Measurements from ENCODE around the gene C16orf89. TPM values are rescaled to one million over a fixed set of nuclear protein-coding genes. Genes with fewer than 3 reads are reported as not detected.
"Not testable (repeated sequence)": the region's sequence is repeated elsewhere in the genome, so short reads cannot be mapped to it uniquely, and the experiment has no call there.

The C16orf89 gene
- total and polyA plus RNA-seq, 5 donors: 3.2 to 10.9 (median 9.2) TPM

GRCh38 chr16:5096437-5097060, 30.8 kb upstream of the C16orf89 start:
- intact Hi-C loops (cut with DNase I); H3K27ac ChIP-seq (ENCODE audit: low read length); H3K4me3 ChIP-seq (ENCODE audit: low read length); H3K27me3 ChIP-seq (ENCODE audit: control insufficient read depth, insufficient read depth); H3K4me1 ChIP-seq (ENCODE audit: control insufficient read depth, insufficient read depth, low read length); ATAC-seq; H3K9me3 ChIP-seq (ENCODE audit: control insufficient read depth, low read length): not testable (repeated sequence)
- 30% methylated on average over 7 of the region's 7 CpGs for WGBS
- peak in 1 of 3 donors; percentile 49 for DNase-seq

- H3K4me3 ChIP-seq (ENCODE audit: low read length); ATAC-seq; H3K27me3 ChIP-seq (ENCODE audit: control insufficient read depth, insufficient read depth); H3K4me1 ChIP-seq (ENCODE audit: control insufficient read depth, insufficient read depth, low read length); H3K27ac ChIP-seq (ENCODE audit: low read length); intact Hi-C loops (cut with DNase I); H3K9me3 ChIP-seq (ENCODE audit: control insufficient read depth, low read length): not testable (repeated sequence)
- peak in 1 of 3 donors; percentile 35 for DNase-seq
- WGBS: 56% methylated on average over 11 of the region's 11 CpGs
Observed at GRCh38 chr16:5095145-5095830, 29.5 kb upstream of the C16orf89 start.

- H3K27me3 ChIP-seq (ENCODE audit: control insufficient read depth, insufficient read depth); intact Hi-C loops (cut with DNase I); H3K9me3 ChIP-seq (ENCODE audit: control insufficient read depth, low read length); H3K4me1 ChIP-seq (ENCODE audit: control insufficient read depth, insufficient read depth, low read length); ATAC-seq; H3K27ac ChIP-seq (ENCODE audit: low read length); H3K4me3 ChIP-seq (ENCODE audit: low read length): not testable (repeated sequence)
- 69% methylated on average over 11 of the region's 11 CpGs for WGBS
- peak in 1 of 3 donors; percentile 28 for DNase-seq
Observed at GRCh38 chr16:5093746-5094145, 28.0 kb upstream of the C16orf89 start.

- H3K4me3 ChIP-seq (ENCODE audit: low read length); H3K27ac ChIP-seq (ENCODE audit: low read length); H3K27me3 ChIP-seq (ENCODE audit: control insufficient read depth, insufficient read depth); H3K9me3 ChIP-seq (ENCODE audit: control insufficient read depth, low read length); ATAC-seq; intact Hi-C loops (cut with DNase I); H3K4me1 ChIP-seq (ENCODE audit: control insufficient read depth, insufficient read depth, low read length): not testable (repeated sequence)
- peak in 1 of 3 donors; percentile 35 for DNase-seq
- 87% methylated on average over 9 of the region's 9 CpGs for WGBS
Observed at GRCh38 chr16:5093081-5093480, 27.3 kb upstream of the C16orf89 start.

- H3K27ac ChIP-seq (ENCODE audit: low read length); H3K4me3 ChIP-seq (ENCODE audit: low read length); H3K4me1 ChIP-seq (ENCODE audit: control insufficient read depth, insufficient read depth, low read length); H3K27me3 ChIP-seq (ENCODE audit: control insufficient read depth, insufficient read depth); ATAC-seq; intact Hi-C loops (cut with DNase I); H3K9me3 ChIP-seq (ENCODE audit: control insufficient read depth, low read length): not testable (repeated sequence)
- DNase-seq: peak in 1 of 3 donors; percentile 32
- WGBS: 86% methylated on average over 9 of the region's 9 CpGs
Observed at GRCh38 chr16:5090592-5090991, 24.8 kb upstream of the C16orf89 start.

GRCh38 chr16:5089911-5090555, 24.3 kb upstream of the C16orf89 start:
- H3K27me3 ChIP-seq (ENCODE audit: control insufficient read depth, insufficient read depth); intact Hi-C loops (cut with DNase I); H3K27ac ChIP-seq (ENCODE audit: low read length); H3K9me3 ChIP-seq (ENCODE audit: control insufficient read depth, low read length); H3K4me3 ChIP-seq (ENCODE audit: low read length); H3K4me1 ChIP-seq (ENCODE audit: control insufficient read depth, insufficient read depth, low read length); ATAC-seq: not testable (repeated sequence)
- WGBS: 86% methylated on average over 26 of the region's 26 CpGs
- DNase-seq: peak in 2 of 3 donors; percentile 56 to 61

- H3K4me3 ChIP-seq (ENCODE audit: low read length); H3K27ac ChIP-seq (ENCODE audit: low read length); H3K9me3 ChIP-seq (ENCODE audit: control insufficient read depth, low read length); H3K27me3 ChIP-seq (ENCODE audit: control insufficient read depth, insufficient read depth); H3K4me1 ChIP-seq (ENCODE audit: control insufficient read depth, insufficient read depth, low read length); ATAC-seq; intact Hi-C loops (cut with DNase I): not testable (repeated sequence)
- 91% methylated on average over 17 of the region's 17 CpGs for WGBS
- peak in 1 of 3 donors; percentile 37 for DNase-seq
Observed at GRCh38 chr16:5088936-5089335, 23.2 kb upstream of the C16orf89 start.

GRCh38 chr16:5088086-5088790, 22.5 kb upstream of the C16orf89 start:
- H3K4me1 ChIP-seq (ENCODE audit: control insufficient read depth, insufficient read depth, low read length); ATAC-seq; H3K9me3 ChIP-seq (ENCODE audit: control insufficient read depth, low read length); H3K4me3 ChIP-seq (ENCODE audit: low read length); H3K27me3 ChIP-seq (ENCODE audit: control insufficient read depth, insufficient read depth); intact Hi-C loops (cut with DNase I); H3K27ac ChIP-seq (ENCODE audit: low read length): not testable (repeated sequence)
- DNase-seq: peak in 1 of 3 donors; percentile 45
- 93% methylated on average over 18 of the region's 18 CpGs for WGBS

GRCh38 chr16:5085716-5086115, 20.0 kb upstream of the C16orf89 start:
- intact Hi-C loops (cut with DNase I); H3K4me3 ChIP-seq (ENCODE audit: low read length); H3K4me1 ChIP-seq (ENCODE audit: control insufficient read depth, insufficient read depth, low read length); H3K27ac ChIP-seq (ENCODE audit: low read length); H3K9me3 ChIP-seq (ENCODE audit: control insufficient read depth, low read length); H3K27me3 ChIP-seq (ENCODE audit: control insufficient read depth, insufficient read depth); DNase-seq; ATAC-seq: not testable (repeated sequence)
- 79% methylated on average over 11 of the region's 11 CpGs for WGBS

- intact Hi-C loops (cut with DNase I): not testable (repeated sequence)
- 64% methylated on average over 10 of the region's 10 CpGs for WGBS
Observed at GRCh38 chr16:5084802-5085201, 19.0 kb upstream of the C16orf89 start.

More at GRCh38 chr16:5084802-5085201, 19.0 kb upstream of the C16orf89 start:
- H3K4me3 ChIP-seq (ENCODE audit: low read length); ATAC-seq; H3K27me3 ChIP-seq (ENCODE audit: control insufficient read depth, insufficient read depth); H3K4me1 ChIP-seq (ENCODE audit: control insufficient read depth, insufficient read depth, low read length); H3K9me3 ChIP-seq (ENCODE audit: control insufficient read depth, low read length); H3K27ac ChIP-seq (ENCODE audit: low read length): not testable (repeated sequence)
- DNase-seq: peak in 2 of 3 donors; percentile 70 to 71

Data from right cardiac atrium (tissue), 5 donors.